IMR-90 (cell line): ENCODE data around the gene ATP2B2.

ENCODE experiments used
- CTCF ChIP-seq: conservative IDR thresholded peaks from 2 replicates; pipeline ENCODE4 v1.5.1; 2012; ENCODE audit warnings: mild to moderate bottlenecking, low read depth, low read length, improper control_type of control experiment
- POLR2A ChIP-seq: IDR thresholded peaks from 2 replicates; pipeline ENCODE4 v1.6.1; 2012; ENCODE audit warnings: mild to moderate bottlenecking, low read depth, low read length
- RAD21 ChIP-seq: IDR thresholded peaks from 2 replicates; pipeline ENCODE4 v1.6.1; 2012; ENCODE audit warnings: low read length, improper control_type of control experiment

DNA sequence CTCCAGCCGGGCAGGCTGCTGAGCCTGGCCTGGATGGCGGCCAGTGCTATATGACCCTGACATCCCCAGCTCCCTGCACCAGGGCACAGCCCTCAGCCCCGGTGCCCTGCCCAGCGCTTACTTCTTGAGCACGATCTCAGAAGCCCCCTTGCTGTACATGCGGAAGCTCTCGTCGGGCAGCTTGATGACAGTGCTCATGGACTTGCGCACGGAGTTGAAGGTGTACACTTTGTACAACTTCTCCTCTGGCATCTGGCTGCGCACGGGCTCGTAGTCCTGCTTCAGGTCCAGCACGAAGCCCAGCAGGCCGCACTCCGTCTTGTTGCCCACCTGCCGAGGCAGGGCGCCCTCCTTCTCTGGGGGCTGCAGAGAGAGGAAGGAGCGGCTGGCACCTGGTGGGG, 145.6 kb downstream of the ATP2B2 start:
- TF ChIP-seq CTCF, result no peak
- TF ChIP-seq RAD21, result no peak
- TF ChIP-seq POLR2A, result no peak
